H1 (cell line): Measurements from ENCODE around the gene OR6C4. TPM values are rescaled to one million over a fixed set of nuclear protein-coding genes. Genes with fewer than 3 reads are reported as not detected.

Experiments used
- CTCF ChIA-PET: fragments of 300-600 bp; sonication (Branson Sonifier 250); formaldehyde crosslinking; loops from one replicate; lab custom pipeline; 2021; ENCODE audit not compliant: partially characterized antibody; lab: Charles Lee
- POLR2A ChIA-PET: fragments of 300-600 bp; sonication (Branson Sonifier 250); formaldehyde crosslinking; loops from one replicate; lab custom pipeline; 2021; ENCODE audit warnings: inconsistent platforms; ENCODE audit not compliant: partially characterized antibody; lab: Charles Lee
- DNase-seq, 2 experiments: peaks; one replicate each; pipeline versions ENCODE4 v3.0.0 to v3.0.0-alpha.2; 2010 to 2022; ENCODE audit warnings: low spot score in 2 of 2, low read depth in 1 of 2, mixed read lengths in 1 of 2
- FAIRE-seq: peaks from 2 replicates; lab custom pipeline; 2011; peaks lifted over from hg19 to GRCh38; lab: Jason Lieb, UNC
- H2AFZ ChIP-seq: 2 replicates; pipeline ENCODE4 v1.8.1; 2012; ENCODE audit warnings: low read length, inconsistent platforms
- H2AK5ac ChIP-seq: 2 replicates; pipeline ENCODE4 v1.6.1; 2013; ENCODE audit warnings: low read depth, low read length
- H2BK120ac ChIP-seq: replicated peaks from 2 replicates; pipeline ENCODE3; 2013; ENCODE audit warnings: low read depth, low read length, inconsistent platforms
- H2BK12ac ChIP-seq: 2 replicates; pipeline ENCODE4 v1.6.1; 2013; ENCODE audit warnings: low read depth, low read length
- H2BK15ac ChIP-seq: 2 replicates; pipeline ENCODE4 v1.6.1; 2013; ENCODE audit warnings: low read length
- H2BK20ac ChIP-seq: 2 replicates; pipeline ENCODE4 v1.6.1; 2013; ENCODE audit warnings: low read length
- H2BK5ac ChIP-seq: 2 replicates; pipeline ENCODE4 v1.6.1; 2013; ENCODE audit warnings: low read depth, low read length
- H3K14ac ChIP-seq: 2 replicates; pipeline ENCODE4 v1.6.1; 2013; ENCODE audit warnings: inconsistent platforms; ENCODE audit not compliant: insufficient read length
- H3K18ac ChIP-seq: 2 replicates; pipeline ENCODE4 v1.6.1; 2013; ENCODE audit warnings: low read length; ENCODE audit errors: extremely low read depth
- H3K23ac ChIP-seq: 2 replicates; pipeline ENCODE4 v1.6.1; 2013; ENCODE audit warnings: inconsistent platforms; ENCODE audit not compliant: insufficient read length
- H3K23me2 ChIP-seq: 2 replicates; pipeline ENCODE4 v1.6.1; 2013; ENCODE audit warnings: low read depth, low read length
- H3K27ac ChIP-seq: 2 replicates; pipeline ENCODE4 v1.6.1; 2011; ENCODE audit warnings: low read depth, low read length, inconsistent platforms
- H3K27me3 ChIP-seq, 4 experiments: replicated peaks in 1 of 4; 1 replicate in 1 of 4; 2 replicates in 3 of 4; pipeline versions ENCODE4 v1.6.1 to v1.8.1; 2011 to 2013; ENCODE audit warnings: low read length in 3 of 4, mild to moderate bottlenecking in 3 of 4, inconsistent platforms in 2 of 4, mixed read lengths in 2 of 4, moderate library complexity in 1 of 4; ENCODE audit not compliant: control insufficient read depth in 3 of 4, insufficient read depth in 3 of 4; ENCODE audit errors: extremely low read depth in 1 of 4
- H3K36me3 ChIP-seq, 4 experiments: 2 replicates each; pipeline versions ENCODE4 v1.6.1 to v1.8.1; 2011 to 2013; ENCODE audit warnings: mild to moderate bottlenecking in 4 of 4, low read length in 3 of 4, moderate library complexity in 2 of 4, control low read depth in 1 of 4, inconsistent platforms in 1 of 4; ENCODE audit not compliant: insufficient read depth in 4 of 4, control insufficient read depth in 2 of 4
- H3K4ac ChIP-seq: replicated peaks from 2 replicates; pipeline ENCODE3; 2013; ENCODE audit warnings: low read length, low read depth, mixed read lengths, inconsistent platforms; ENCODE audit not compliant: insufficient read length
- H3K4me1 ChIP-seq, 4 experiments: replicated peaks in 1 of 4; 1 replicate in 1 of 4; 2 replicates in 3 of 4; pipeline versions ENCODE4 v1.6.1 to v1.8.1; 2011 to 2013; ENCODE audit warnings: low read length in 3 of 4, inconsistent platforms in 2 of 4, mixed read lengths in 1 of 4; ENCODE audit not compliant: insufficient read depth in 4 of 4, control insufficient read depth in 3 of 4
- H3K4me2 ChIP-seq, 2 experiments: 2 replicates each; pipeline versions ENCODE4 v1.6.1 to v1.8.1; 2011 to 2013; ENCODE audit warnings: low read depth in 2 of 2, low read length in 2 of 2, control low read depth in 1 of 2, inconsistent platforms in 1 of 2, mild to moderate bottlenecking in 1 of 2; ENCODE audit not compliant: insufficient read depth in 1 of 2
- H3K4me3 ChIP-seq, 4 experiments: fragments of 200-600, 300-600 bp in 1 of 4; sonication (generic), shearing (Covaris generic), sonication (Bioruptor Twin) in 1 of 4; 2 replicates each; pipeline versions ENCODE4 v1.5.1 to v1.8.1; 2011 to 2016; ENCODE audit warnings: low read length in 4 of 4, low read depth in 3 of 4, control low read depth in 2 of 4, inconsistent platforms in 2 of 4, mild to moderate bottlenecking in 2 of 4, mixed read lengths in 1 of 4, moderate library complexity in 1 of 4; ENCODE audit not compliant: insufficient read depth in 2 of 4; ENCODE audit errors: extremely low read depth in 1 of 4
- H3K56ac ChIP-seq: replicated peaks from 2 replicates; pipeline ENCODE3; 2013; ENCODE audit warnings: low read depth, mild to moderate bottlenecking, mixed read lengths, low read length, inconsistent platforms; ENCODE audit not compliant: insufficient read length
- H3K79me1 ChIP-seq: 2 replicates; pipeline ENCODE4 v1.6.1; 2013; ENCODE audit warnings: low read depth, low read length, control low read depth
- H3K79me2 ChIP-seq, 2 experiments: 2 replicates each; pipeline versions ENCODE4 v1.6.1 to v1.8.1; 2012 to 2013; ENCODE audit warnings: low read length in 2 of 2, mild to moderate bottlenecking in 2 of 2, inconsistent platforms in 1 of 2; ENCODE audit not compliant: insufficient read depth in 2 of 2, control insufficient read depth in 1 of 2
- H3K9ac ChIP-seq, 4 experiments: replicated peaks in 1 of 4; 1 replicate in 1 of 4; 2 replicates in 3 of 4; pipeline versions ENCODE4 v1.6.1 to v1.8.1; 2011 to 2013; ENCODE audit warnings: low read depth in 3 of 4, low read length in 3 of 4, control low read depth in 2 of 4, mild to moderate bottlenecking in 2 of 4, moderate library complexity in 2 of 4, inconsistent platforms in 1 of 4; ENCODE audit errors: extremely low read depth in 1 of 4
- H3K9me3 ChIP-seq, 2 experiments: 2 replicates each; pipeline versions ENCODE4 v1.6.1 to v1.8.1; 2012 to 2013; ENCODE audit warnings: mild to moderate bottlenecking in 2 of 2, moderate library complexity in 2 of 2, control low read depth in 1 of 2, inconsistent platforms in 1 of 2, low read depth in 1 of 2, low read length in 1 of 2, mixed read lengths in 1 of 2; ENCODE audit not compliant: insufficient read depth in 2 of 2
- H4K20me1 ChIP-seq, 2 experiments: replicated peaks in 1 of 2; 2 replicates each; pipeline versions ENCODE3 to v1.8.1; 2011 to 2013; ENCODE audit warnings: inconsistent platforms in 2 of 2, low read length in 2 of 2, mild to moderate bottlenecking in 1 of 2; ENCODE audit not compliant: insufficient read depth in 2 of 2, control insufficient read depth in 1 of 2
- H4K5ac ChIP-seq: 2 replicates; pipeline ENCODE4 v1.6.1; 2013; ENCODE audit warnings: low read length, low read depth, mixed read lengths, inconsistent platforms; ENCODE audit not compliant: insufficient read length
- H4K8ac ChIP-seq: 2 replicates; pipeline ENCODE4 v1.8.0; 2013; ENCODE audit warnings: mild to moderate bottlenecking, moderate library complexity, low read length, inconsistent platforms; ENCODE audit not compliant: insufficient read depth; ENCODE audit errors: extremely low read depth
- H4K91ac ChIP-seq: replicated peaks from 2 replicates; pipeline ENCODE3; 2013; ENCODE audit warnings: low read length, mixed read lengths, inconsistent platforms; ENCODE audit not compliant: insufficient read length
- BACH1 ChIP-seq: IDR thresholded peaks from 2 replicates; pipeline ENCODE4 v1.6.1; 2012; ENCODE audit warnings: low read length, improper control_type of control experiment
- EGR1 ChIP-seq: IDR thresholded peaks from 2 replicates; pipeline ENCODE4 v1.6.1; 2011; ENCODE audit warnings: low read depth, low read length, borderline replicate concordance
- KDM4A ChIP-seq: IDR thresholded peaks from one replicate; pipeline ENCODE4 v1.7.1; 2012; ENCODE audit warnings: low read depth, mild to moderate bottlenecking, moderate library complexity, low read length, inconsistent platforms; ENCODE audit not compliant: severe bottlenecking
- PHF8 ChIP-seq: fragments of 200-600 bp; sonication (generic); conservative IDR thresholded peaks from 2 replicates; pipeline ENCODE4 v1.7.1; 2012; ENCODE audit warnings: low read depth, mild to moderate bottlenecking, inconsistent platforms, low read length, moderate library complexity
- SIN3A ChIP-seq, 2 experiments: IDR thresholded peaks in 1 of 2; conservative IDR thresholded peaks in 1 of 2; 2 replicates each; pipeline ENCODE4 v1.6.1; 2011 to 2012; ENCODE audit warnings: low read length in 2 of 2, improper control_type of control experiment in 1 of 2, low read depth in 1 of 2, mild to moderate bottlenecking in 1 of 2
- SIRT6 ChIP-seq: IDR thresholded peaks from one replicate; pipeline ENCODE4 v1.7.1; 2012; ENCODE audit warnings: low read length, inconsistent platforms
- YY1 ChIP-seq: IDR thresholded peaks from 2 replicates; pipeline ENCODE4 v1.6.1; 2011; ENCODE audit warnings: low read depth, mild to moderate bottlenecking, low read length
- ZNF274 ChIP-seq: IDR thresholded peaks from 2 replicates; pipeline ENCODE4 v1.7.0; 2012; ENCODE audit warnings: low read length, borderline replicate concordance; ENCODE audit errors: extremely low read depth
- WGBS, 2 experiments: shearing (Covaris generic) in 1 of 2; methylation state at CpG; one replicate each; pipeline versions ENCODE4 v1.1.6 to v1.1.7; 2013 to 2015; ENCODE audit warnings: low lambda C conversion rate in 2 of 2, mixed read lengths in 2 of 2, inconsistent platforms in 1 of 2, low coverage in 1 of 2, missing lambda C conversion rate in 1 of 2; ENCODE audit not compliant: insufficient replicate concordance in 2 of 2, insufficient coverage in 1 of 2, insufficient read length in 1 of 2; ENCODE audit errors: extremely low coverage in 1 of 2, missing lambda C conversion rate in 1 of 2; 5-methylcytosine and 5-hydroxymethylcytosine counted together
- polyA plus RNA-seq, 7 experiments: library from polyadenylated mRNA; depleted of rRNA in 3 of 7; stranded (reverse) in 5 of 7; unstranded in 2 of 7; fragments of >200 nt in 5 of 7; fragments of 200-250 nt in 2 of 7; gene quantifications; 1 replicate in 5 of 7; 2 replicates in 1 of 7; 4 replicates in 1 of 7; pipeline versions ENCODE4 v1.2.1 to v1.2.3, GENCODE V29; 2011 to 2013; ENCODE audit warnings: missing spikeins in 2 of 7, mixed read lengths in 2 of 7
- total RNA-seq: library from RNA; stranded (reverse); fragmentation: NEBNext Ultra II Directional; extraction: Animal tissue kit (Norgen Biotek cat#: 25700); gene quantifications from 2 replicates; pipeline ENCODE4 v1.2.1, GENCODE V29; 2021

The OR6C4 gene
- total and polyA plus RNA-seq, 2 of the 8 experiments (the other 6 are each of a cell fraction or from before 2014, with no cell fraction given) = not detected

GRCh38 chr12:55585817-55586216, 36.4 kb downstream of the OR6C4 start:
- H3K23me2 ChIP-seq = no peaks in the 10 kb centered on the region
- WGBS, 2 experiments = 88% methylated on average over 2 of the region's 2 CpGs; no CpG with 5 or more reads in 1 of the 2 experiments
- H3K18ac ChIP-seq = no peak overlapping the region
- H4K5ac ChIP-seq = no peak overlapping the region
- no peaks in the 10 kb centered on the region for H3K4me1 ChIP-seq
- no peak overlapping the region for H3K4me3 ChIP-seq
- TF ChIP-seq BACH1 = no peak
- TF ChIP-seq KDM4A = no peak
- no peak for TF ChIP-seq ZNF274
- no peak for TF ChIP-seq SIRT6
- TF ChIP-seq YY1 = no peak
- TF ChIP-seq EGR1 = no peak
- TF ChIP-seq SIN3A (conservative IDR thresholded peaks at IDR 0.05 in 1 of 2, IDR thresholded peaks at IDR 0.05 in 1 of 2; ENCODE audit: low read depth in 1 of 2, low read length in 2 of 2) = no peak
- no peak for TF ChIP-seq PHF8
- H3K79me1 ChIP-seq = no peaks in the 10 kb centered on the region
- no peak overlapping the region for H3K9ac ChIP-seq
- POLR2A ChIA-PET = no interaction called here
- no peak overlapping the region for H4K91ac ChIP-seq
- no peak overlapping the region for H3K4ac ChIP-seq
- H2BK20ac ChIP-seq = no peak overlapping the region
- no peak overlapping the region for H2AFZ ChIP-seq
- H2AK5ac ChIP-seq = no peak overlapping the region
- no peak overlapping the region for H3K23ac ChIP-seq
- peaks cover 0 to 5% of the 10 kb centered on the region in 2 experiments; a peak in 1 of 4 replicates for H3K9me3 ChIP-seq
- no peak overlapping the region for H3K14ac ChIP-seq
- H2BK5ac ChIP-seq = no peak overlapping the region
- no peaks in the 10 kb centered on the region for H3K79me2 ChIP-seq
- DNase-seq = no peak
- no peak overlapping the region for H3K27ac ChIP-seq
- H2BK120ac ChIP-seq = no peak overlapping the region
- H3K27me3 ChIP-seq = no peaks in the 10 kb centered on the region
- H4K20me1 ChIP-seq = no peaks in the 10 kb centered on the region
- no peaks in the 10 kb centered on the region for H3K36me3 ChIP-seq
- no peak overlapping the region for H2BK12ac ChIP-seq
- CTCF ChIA-PET = no interaction called here
- H3K4me2 ChIP-seq = no peak overlapping the region
- H2BK15ac ChIP-seq = no peak overlapping the region
- FAIRE-seq = no peak
- H3K56ac ChIP-seq = no peak overlapping the region
- H4K8ac ChIP-seq = no peak overlapping the region
